ENCODE measurements around the gene TRIM40. TPM values are rescaled to one million over a fixed set of nuclear protein-coding genes. Genes with fewer than 3 reads are reported as not detected.
"Not testable (repeated sequence)": the region's sequence is repeated elsewhere in the genome, so short reads cannot be mapped to it uniquely, and the experiment has no call there.

TRIM40 gene
- total RNA-seq, 1 experiment from 2014 or later = not detected

GRCh38 chr6:30129265-30130178 is 6.4 kb upstream of the TRIM40 start:
- H3K27me3 ChIP-seq (replicated peaks) = peaks cover 33% of the 10 kb centered on the region
- peaks cover 3% of the 10 kb centered on the region; the same call in 1 of the 2 replicates for H3K4me1 ChIP-seq (replicated peaks)
- no peak overlapping the region for H3K4me3 ChIP-seq
- H3K9me3 ChIP-seq (replicated peaks) = no peaks in the 10 kb centered on the region; the same call in 1 of the 2 replicates
- no peaks in the 10 kb centered on the region for H3K36me3 ChIP-seq
- no peak overlapping the region for H3K27ac ChIP-seq
- no peak for DNase-seq (ENCODE audit: low read depth in 1 of 2, low spot score in 2 of 2)

- no peak for DNase-seq (ENCODE audit: low read depth in 1 of 2, low spot score in 2 of 2)
- Histone ChIP-seq H3K27ac (no peak overlapping the region), H3K27me3 (replicated peaks) (peaks cover 33% of the 10 kb centered on the region)
These were observed 5.7 kb upstream of the TRIM40 start for GRCh38 chr6:30130179-30130679.

GRCh38 chr6:30130887-30131862 is 4.8 kb upstream of the TRIM40 start:
- DNase-seq (ENCODE audit: low read depth in 1 of 2, low spot score in 2 of 2) = peak; percentile 69 to 73
- Histone ChIP-seq H3K4me3 (no peak overlapping the region), H3K27ac (no peak overlapping the region), H3K27me3 (replicated peaks) (peaks cover 36% of the 10 kb centered on the region), H3K4me1 (replicated peaks) (peaks cover 3% of the 10 kb centered on the region; the same call in 1 of the 2 replicates), H3K9me3 (replicated peaks) (no peaks in the 10 kb centered on the region; the same call in 1 of the 2 replicates), H3K36me3 (no peaks in the 10 kb centered on the region)

More at GRCh38 chr6:30130179-30130679, 5.7 kb upstream of the TRIM40 start:
- Histone ChIP-seq H3K4me3 (no peak overlapping the region), H3K4me1 (replicated peaks) (peaks cover 3% of the 10 kb centered on the region; the same call in 1 of the 2 replicates), H3K36me3 (no peaks in the 10 kb centered on the region), H3K9me3 (replicated peaks) (no peaks in the 10 kb centered on the region; the same call in 1 of the 2 replicates)

- H3K4me3 ChIP-seq = no peak overlapping the region
- H3K9me3 ChIP-seq (replicated peaks) = no peaks in the 10 kb centered on the region; the same call in 1 of the 2 replicates
- H3K36me3 ChIP-seq = no peaks in the 10 kb centered on the region
- H3K4me1 ChIP-seq (replicated peaks) = peaks cover 3% of the 10 kb centered on the region; the same call in 1 of the 2 replicates
- H3K27me3 ChIP-seq (replicated peaks) = peaks cover 40% of the 10 kb centered on the region
- DNase-seq (ENCODE audit: low read depth in 1 of 2, low spot score in 2 of 2) = no peak
- H3K27ac ChIP-seq = no peak overlapping the region
These were observed 3.9 kb upstream of the TRIM40 start for GRCh38 chr6:30131947-30132497.

- H3K4me3 ChIP-seq = no peak overlapping the region
- no peak for DNase-seq (ENCODE audit: low read depth in 1 of 2, low spot score in 2 of 2)
- H3K27ac ChIP-seq = no peak overlapping the region
- peaks cover 38% of the 10 kb centered on the region for H3K27me3 ChIP-seq (replicated peaks)
- H3K9me3 ChIP-seq (replicated peaks) = no peaks in the 10 kb centered on the region; the same call in 1 of the 2 replicates
- H3K36me3 ChIP-seq = no peaks in the 10 kb centered on the region
- peaks cover 3% of the 10 kb centered on the region; the same call in 1 of the 2 replicates for H3K4me1 ChIP-seq (replicated peaks)
These were observed 793 bp upstream of the TRIM40 start for GRCh38 chr6:30135147-30135546.

- Histone ChIP-seq H3K27me3 (replicated peaks) (peaks cover 39% of the 10 kb centered on the region), H3K27ac (no peak overlapping the region), H3K4me3 (no peak overlapping the region), H3K36me3 (no peaks in the 10 kb centered on the region), H3K9me3 (replicated peaks) (no peaks in the 10 kb centered on the region; the same call in 1 of the 2 replicates), H3K4me1 (replicated peaks) (no peaks in the 10 kb centered on the region)
- DNase-seq (ENCODE audit: low read depth in 1 of 2, low spot score in 2 of 2) = no peak
These were observed 788 bp downstream of the TRIM40 start for GRCh38 chr6:30136570-30137286.

- H3K27ac ChIP-seq; H3K4me1 ChIP-seq (replicated peaks); H3K4me3 ChIP-seq; H3K36me3 ChIP-seq; H3K9me3 ChIP-seq (replicated peaks); DNase-seq (ENCODE audit: low read depth in 1 of 2, low spot score in 2 of 2): not testable (repeated sequence)
- peaks cover 44% of the 10 kb centered on the region for H3K27me3 ChIP-seq (replicated peaks)
These were observed 4.3 kb downstream of the TRIM40 start for GRCh38 chr6:30140240-30140639.

GRCh38 chr6:30142665-30143064 is 6.7 kb downstream of the TRIM40 start:
- no peaks in the 10 kb centered on the region for H3K4me1 ChIP-seq (replicated peaks)
- H3K9me3 ChIP-seq (replicated peaks) = no peaks in the 10 kb centered on the region
- no peaks in the 10 kb centered on the region for H3K36me3 ChIP-seq
- H3K27me3 ChIP-seq (replicated peaks) = peaks cover 36% of the 10 kb centered on the region
- no peak overlapping the region for H3K4me3 ChIP-seq
- no peak overlapping the region for H3K27ac ChIP-seq
- DNase-seq (ENCODE audit: low read depth in 1 of 2, low spot score in 2 of 2) = no peak

GRCh38 chr6:30143780-30144179 is 7.8 kb downstream of the TRIM40 start:
- no peaks in the 10 kb centered on the region for H3K4me1 ChIP-seq (replicated peaks)
- no peaks in the 10 kb centered on the region for H3K36me3 ChIP-seq
- no peak overlapping the region for H3K4me3 ChIP-seq
- DNase-seq (ENCODE audit: low read depth in 1 of 2, low spot score in 2 of 2) = no peak
- H3K27me3 ChIP-seq (replicated peaks) = peaks cover 32% of the 10 kb centered on the region
- H3K9me3 ChIP-seq (replicated peaks) = no peaks in the 10 kb centered on the region
- H3K27ac ChIP-seq = no peak overlapping the region

GRCh38 chr6:30144811-30145210 is 8.9 kb downstream of the TRIM40 start:
- no peaks in the 10 kb centered on the region for H3K36me3 ChIP-seq
- no peaks in the 10 kb centered on the region for H3K9me3 ChIP-seq (replicated peaks)
- H3K27me3 ChIP-seq (replicated peaks) = peaks cover 32% of the 10 kb centered on the region
- no peaks in the 10 kb centered on the region for H3K4me1 ChIP-seq (replicated peaks)
- DNase-seq (ENCODE audit: low read depth in 1 of 2, low spot score in 2 of 2) = no peak
- H3K27ac ChIP-seq = no peak overlapping the region
- H3K4me3 ChIP-seq = no peak overlapping the region

- H3K9me3 ChIP-seq (replicated peaks) = no peaks in the 10 kb centered on the region
- no peak overlapping the region for H3K4me3 ChIP-seq
- H3K4me1 ChIP-seq (replicated peaks) = no peaks in the 10 kb centered on the region
- peaks cover 32% of the 10 kb centered on the region for H3K27me3 ChIP-seq (replicated peaks)
- no peaks in the 10 kb centered on the region for H3K36me3 ChIP-seq
- DNase-seq (ENCODE audit: low read depth in 1 of 2, low spot score in 2 of 2) = no peak
- no peak overlapping the region for H3K27ac ChIP-seq
These were observed 9.9 kb downstream of the TRIM40 start for GRCh38 chr6:30145818-30146217.

- peaks cover 25% of the 10 kb centered on the region for H3K27me3 ChIP-seq (replicated peaks)
- no peaks in the 10 kb centered on the region for H3K4me1 ChIP-seq (replicated peaks)
- no peaks in the 10 kb centered on the region for H3K9me3 ChIP-seq (replicated peaks)
- H3K36me3 ChIP-seq = no peaks in the 10 kb centered on the region
- H3K4me3 ChIP-seq = no peak overlapping the region
- DNase-seq (ENCODE audit: low read depth in 1 of 2, low spot score in 2 of 2) = no peak
- no peak overlapping the region for H3K27ac ChIP-seq
These were observed 11.2 kb downstream of the TRIM40 start for GRCh38 chr6:30147096-30147495.

Measured in SJSA1 (cell line).